GM19372 (cell line): Measurements from ENCODE around the gene ITGAV.

Source experiments
- ATAC-seq: cut with Tn5 transposase; IDR thresholded peaks from one replicate; pipeline ENCODE4 v1.9.1; 2021; ENCODE audit warnings: mild to moderate bottlenecking, low read depth, moderate library complexity; ENCODE audit not compliant: unreplicated experiment

Gene ITGAV

GRCh38 chr2:186573531-186573930, 16.3 kb upstream of the ITGAV start:
- ATAC-seq = no peak

- no peak for ATAC-seq
These were observed 14.6 kb upstream of the ITGAV start for GRCh38 chr2:186575302-186575701.

DNA sequence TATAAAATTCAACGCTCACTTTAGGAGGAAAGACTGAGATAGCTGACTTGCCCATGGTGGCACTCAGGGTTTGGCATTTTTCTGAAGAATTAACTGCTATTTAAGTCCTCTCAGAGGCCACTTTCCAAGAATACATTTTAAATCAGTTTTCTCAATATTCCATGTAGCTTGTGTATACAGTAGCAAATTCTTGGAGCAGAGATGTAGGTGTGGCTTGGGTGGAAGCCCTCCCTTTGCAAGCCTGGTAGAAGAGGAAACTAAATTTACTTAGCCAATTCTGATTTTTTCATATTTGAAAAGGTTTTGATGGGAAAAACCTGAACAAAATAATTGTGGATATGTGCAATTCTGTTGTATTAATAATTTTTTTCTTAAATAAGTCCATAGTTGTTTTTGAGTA, 14.0 kb upstream of the ITGAV start:
- ATAC-seq = no peak

GRCh38 chr2:186576614-186577013, 13.2 kb upstream of the ITGAV start:
- ATAC-seq = no peak

GRCh38 chr2:186582698-186583097, 7.2 kb upstream of the ITGAV start:
- no peak for ATAC-seq

DNA sequence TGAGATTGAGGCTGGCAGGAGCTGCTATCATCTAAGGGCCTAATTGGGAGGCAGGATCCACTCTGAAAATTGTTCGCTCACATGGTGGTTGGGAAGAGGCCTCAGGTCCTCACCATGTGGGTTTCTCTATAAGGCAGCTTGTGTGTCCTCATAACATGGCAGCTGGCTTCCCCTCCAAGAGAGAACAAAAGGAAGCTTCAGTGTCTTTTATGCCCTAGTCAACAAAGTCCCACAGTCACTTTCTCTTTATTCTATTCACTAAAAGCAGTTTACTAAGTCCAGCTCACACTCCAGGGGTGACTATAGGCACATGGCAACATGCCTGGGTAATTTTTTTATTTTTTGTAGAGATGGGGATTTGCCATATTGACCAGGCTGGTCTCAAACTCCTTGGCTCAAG, 5.8 kb upstream of the ITGAV start:
- ATAC-seq = no peak

DNA sequence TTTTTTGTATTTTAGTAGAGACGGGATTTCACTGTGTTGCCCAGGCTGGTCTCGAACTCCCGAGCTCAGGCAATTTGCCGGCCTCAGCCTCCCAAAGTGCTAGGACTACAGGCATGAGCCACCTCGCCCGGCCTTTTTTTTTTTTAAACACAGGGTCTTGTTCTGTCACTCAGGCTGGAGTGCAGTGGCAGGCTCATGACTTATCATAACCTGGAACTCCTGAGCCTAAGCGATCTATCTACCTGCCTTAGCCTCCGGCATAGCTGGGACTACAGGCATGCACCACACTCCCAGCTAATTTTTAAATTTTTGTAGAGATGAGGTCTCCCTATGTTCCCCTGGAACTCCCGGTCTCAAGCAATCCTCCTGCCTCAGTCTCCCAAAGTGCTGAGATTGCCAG, 1.4 kb upstream of the ITGAV start:
- ATAC-seq = no peak

- no peak for ATAC-seq
These were observed 780 bp upstream of the ITGAV start for GRCh38 chr2:186588940-186589611.

DNA sequence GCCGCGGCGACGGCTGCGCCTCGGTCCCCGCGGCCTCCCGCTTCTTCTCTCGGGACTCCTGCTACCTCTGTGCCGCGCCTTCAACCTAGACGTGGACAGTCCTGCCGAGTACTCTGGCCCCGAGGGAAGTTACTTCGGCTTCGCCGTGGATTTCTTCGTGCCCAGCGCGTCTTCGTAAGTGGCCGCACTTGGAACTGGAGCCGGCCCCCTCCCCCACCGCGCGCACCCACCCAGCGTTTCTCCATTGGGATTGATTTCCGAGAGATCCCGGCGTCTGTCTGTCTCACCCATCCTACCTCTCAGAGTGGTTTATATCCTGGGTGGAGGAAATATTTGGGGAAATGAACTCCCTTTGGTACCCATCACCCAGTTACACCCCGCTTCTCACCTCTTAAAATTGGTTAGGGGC, 498 bp downstream of the ITGAV start:
- no peak for ATAC-seq

GRCh38 chr2:186590759-186591505, 1.1 kb downstream of the ITGAV start:
- ATAC-seq = no peak

GRCh38 chr2:186591506-186591890, 1.6 kb downstream of the ITGAV start:
- no peak for ATAC-seq

- ATAC-seq = no peak
These were observed 2.5 kb downstream of the ITGAV start for GRCh38 chr2:186592137-186592875.

- no peak for ATAC-seq
These were observed 3.7 kb downstream of the ITGAV start for GRCh38 chr2:186593523-186593922.

DNA sequence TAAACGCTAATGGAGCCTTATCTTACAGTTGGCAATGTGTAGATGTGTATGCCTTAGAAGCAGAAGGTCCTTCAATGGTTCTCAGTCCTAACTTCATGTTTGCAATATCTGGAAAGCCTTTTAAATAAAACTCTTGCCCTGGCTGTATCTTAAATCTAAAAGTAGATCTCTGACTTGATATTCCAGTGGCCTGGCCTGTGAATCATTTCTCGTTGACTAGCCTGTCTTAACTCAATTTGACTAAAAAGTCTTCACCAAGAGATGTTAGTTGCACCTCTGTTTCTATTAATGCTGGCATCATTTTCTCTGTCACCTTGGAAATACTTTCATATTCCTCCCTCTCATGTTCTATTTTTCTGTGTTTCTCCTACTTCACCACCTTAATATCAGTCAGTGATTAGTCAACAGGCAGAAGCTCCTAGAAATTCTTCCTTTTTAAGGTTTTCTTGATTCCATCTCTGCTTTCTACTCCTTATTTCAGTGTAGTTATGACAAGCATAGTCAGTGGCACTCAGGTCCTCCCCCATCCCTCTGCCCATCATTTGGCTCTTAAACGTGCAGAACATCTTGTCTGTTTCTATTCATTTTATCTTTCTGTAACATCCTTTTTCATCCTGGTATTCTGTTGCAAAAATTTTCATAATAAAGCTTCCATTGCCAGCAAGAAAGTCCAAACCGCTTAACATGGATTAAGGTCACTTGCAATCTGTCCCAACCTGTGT, 4.3 kb downstream of the ITGAV start:
- ATAC-seq = no peak

DNA sequence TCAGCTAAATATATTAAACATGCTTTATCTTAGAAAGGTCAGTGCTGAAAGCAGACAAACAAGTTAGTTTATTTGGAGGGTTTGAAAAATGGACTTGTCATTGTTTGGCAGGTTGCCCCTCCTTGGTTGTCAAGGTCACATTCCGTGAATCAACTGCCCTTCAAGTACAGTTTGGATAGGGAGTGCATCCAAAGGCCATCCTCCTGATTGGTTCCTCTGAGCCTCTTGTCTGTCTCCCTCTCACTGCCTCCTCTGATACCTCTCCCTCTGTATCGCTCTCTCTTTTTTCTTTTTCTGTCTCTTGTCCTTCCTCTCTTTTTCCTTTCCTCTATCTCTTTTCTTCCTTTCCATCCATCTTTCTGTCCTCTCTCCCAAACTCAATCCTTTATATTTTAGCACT, 5.4 kb downstream of the ITGAV start:
- ATAC-seq = no peak

DNA sequence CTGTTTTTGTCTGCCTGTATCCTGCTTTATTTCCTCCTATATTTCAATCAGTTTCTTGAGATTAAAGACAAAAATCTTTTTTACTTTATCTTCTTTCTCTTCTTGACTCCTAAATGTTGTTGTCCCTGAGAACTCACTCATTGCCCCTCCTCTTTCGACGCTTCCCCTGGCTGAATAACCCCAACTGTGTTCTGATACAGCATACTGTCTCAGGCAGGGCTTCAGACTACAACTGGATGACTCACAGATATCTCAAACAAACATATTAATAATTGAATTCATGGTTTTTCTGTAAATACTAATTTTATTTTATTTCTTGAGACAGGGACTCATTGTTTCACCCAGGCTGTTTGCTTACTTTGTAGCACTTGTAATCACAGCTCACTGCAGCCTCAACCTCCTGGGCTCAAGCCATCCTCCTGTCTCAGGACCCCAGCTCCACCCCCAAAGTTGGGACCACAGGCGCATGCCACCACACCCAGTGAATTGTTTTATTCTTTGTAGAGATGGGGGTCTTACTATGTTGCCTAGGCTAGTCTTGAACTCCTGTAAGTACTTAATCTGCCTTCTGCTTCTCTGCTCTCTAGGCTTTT, 9.4 kb downstream of the ITGAV start:
- ATAC-seq = no peak

DNA sequence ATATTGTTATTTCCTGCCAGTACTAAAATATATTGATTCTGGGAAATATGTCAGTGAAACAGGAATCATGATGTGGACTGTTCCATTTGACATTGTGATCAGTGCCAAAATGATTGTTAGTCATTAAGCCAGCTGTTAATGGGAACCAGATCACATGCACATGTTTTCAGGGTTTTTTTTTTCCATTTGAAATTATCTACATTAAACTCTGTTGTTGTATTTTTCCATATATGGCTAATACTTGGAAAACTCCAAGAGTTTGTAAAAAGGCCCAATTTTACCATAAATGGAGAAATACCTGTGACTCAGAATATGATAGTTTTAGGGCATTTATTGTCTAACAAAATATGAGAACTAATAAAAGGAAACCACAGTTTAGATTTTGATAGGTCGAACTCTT, 13.4 kb downstream of the ITGAV start:
- no peak for ATAC-seq

DNA sequence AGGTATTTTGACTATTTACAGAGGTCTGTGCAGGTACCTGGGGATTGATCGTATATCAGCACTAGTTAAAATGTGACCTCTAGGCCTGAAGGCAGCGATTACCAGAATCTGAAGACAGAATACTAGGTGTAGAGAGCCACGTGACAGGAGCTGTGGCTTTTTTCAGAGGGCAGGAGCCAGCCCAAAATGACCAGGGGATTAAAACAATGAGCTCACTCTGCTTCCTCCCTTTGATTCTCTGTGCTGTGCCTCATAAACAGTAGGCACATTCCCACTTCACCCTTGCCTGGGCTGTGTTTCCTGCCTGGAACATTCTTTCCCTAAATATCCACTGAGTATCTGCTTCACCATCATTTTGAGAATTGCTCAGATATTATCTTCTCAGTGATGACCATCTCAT, 15.2 kb downstream of the ITGAV start:
- ATAC-seq = no peak

GRCh38 chr2:186607660-186608324, 17.9 kb downstream of the ITGAV start:
- ATAC-seq = no peak

DNA sequence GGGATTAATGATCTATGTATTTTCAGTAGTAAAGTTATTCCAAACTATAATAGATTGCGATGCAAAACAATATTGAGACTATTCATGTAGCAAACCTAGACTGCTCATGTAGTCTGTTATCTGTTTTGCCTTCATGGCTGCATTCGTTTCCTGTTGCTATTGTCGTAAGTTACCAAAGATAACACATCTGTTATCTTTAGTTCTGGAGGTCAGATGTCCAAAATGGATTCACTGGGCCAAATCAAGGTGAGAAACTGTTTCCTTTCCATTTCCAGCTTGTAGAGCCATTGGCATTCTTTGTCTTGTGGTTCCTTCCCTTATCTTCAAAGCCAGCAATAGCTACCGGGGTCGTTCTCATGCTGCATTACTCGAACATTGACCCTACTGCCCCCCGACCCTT, 20.9 kb downstream of the ITGAV start:
- ATAC-seq = no peak
